PC-9 (cell line): ENCODE data around the gene OR10X1. TPM values are rescaled to one million over a fixed set of nuclear protein-coding genes. Genes with fewer than 3 reads are reported as not detected.

Source experiments
- BruUV-seq: library from RNA; stranded (reverse); fragments of 400-500 nt; replicated peaks from 2 replicates; lab custom pipeline; 2021; lab: Mats Ljungman, UMichigan
- CTCF ChIA-PET: fragments of 300-600 bp; sonication (Branson Sonifier 250); formaldehyde crosslinking; loops from one replicate; lab custom pipeline; 2022; ENCODE audit warnings: antibody characterized with exemption; lab: Charles Lee
- POLR2A ChIA-PET: fragments of 300-600 bp; sonication (Branson Sonifier 250); formaldehyde crosslinking; loops from one replicate; lab custom pipeline; 2022; ENCODE audit warnings: antibody characterized with exemption; ENCODE audit not compliant: unreplicated experiment; lab: Charles Lee
- DNase-seq, 2 experiments: peaks; one replicate each; pipeline versions ENCODE4 v3.0.0 to v3.0.0-alpha.2; 2015 to 2022; ENCODE audit warnings: mixed read lengths in 1 of 2
- H2AFZ ChIP-seq: fragments of 200-600 bp; sonication (generic); 2 replicates; pipeline ENCODE4 v1.8.1; 2017; ENCODE audit warnings: antibody characterized with exemption
- H3F3A ChIP-seq: fragments of 200-600 bp; sonication (generic); 2 replicates; pipeline ENCODE4 v1.8.1; 2017; ENCODE audit warnings: antibody characterized with exemption, mild to moderate bottlenecking, low read depth; ENCODE audit not compliant: insufficient read depth
- H3K27ac ChIP-seq: fragments of 200-600 bp; sonication (generic); 2 replicates; pipeline ENCODE4 v1.6.1; 2016; ENCODE audit warnings: mixed run types
- H3K27me3 ChIP-seq: fragments of 200-600 bp; sonication (generic); 2 replicates; pipeline ENCODE4 v1.6.1; 2016; ENCODE audit warnings: low read depth, mixed run types; ENCODE audit not compliant: insufficient read depth
- H3K36me3 ChIP-seq: fragments of 200-600 bp; sonication (generic); 2 replicates; pipeline ENCODE4 v1.6.1; 2016; ENCODE audit warnings: low read depth, mixed run types
- H3K4me1 ChIP-seq: fragments of 200-600 bp; sonication (generic); replicated peaks from 2 replicates; pipeline ENCODE4 v1.6.1; 2016; ENCODE audit warnings: mixed run types; ENCODE audit not compliant: insufficient read depth
- H3K4me2 ChIP-seq: fragments of 200-600 bp; sonication (generic); 2 replicates; pipeline ENCODE4 v1.6.1; 2017; ENCODE audit warnings: mixed run types
- H3K4me3 ChIP-seq: fragments of 200-600 bp; sonication (generic); 2 replicates; pipeline ENCODE4 v1.6.1; 2016; ENCODE audit warnings: mixed run types
- H3K79me2 ChIP-seq: fragments of 200-600 bp; sonication (generic); 2 replicates; pipeline ENCODE4 v1.6.1; 2017; ENCODE audit warnings: low read depth, mixed run types
- H3K9me2 ChIP-seq: fragments of 200-600 bp; sonication (generic); 2 replicates; pipeline ENCODE4 v1.8.1; 2017; ENCODE audit warnings: mild to moderate bottlenecking; ENCODE audit not compliant: insufficient read depth
- H3K9me3 ChIP-seq: fragments of 200-600 bp; sonication (generic); 2 replicates; pipeline ENCODE4 v1.8.1; 2016; ENCODE audit warnings: low read depth; ENCODE audit not compliant: insufficient read depth
- H4K20me1 ChIP-seq: fragments of 200-600 bp; sonication (generic); 2 replicates; pipeline ENCODE4 v1.8.1; 2017; ENCODE audit not compliant: insufficient read depth
- EZH2 ChIP-seq: fragments of 200-600 bp; sonication (generic); IDR thresholded peaks from 2 replicates; pipeline ENCODE4 v1.8.0; 2017; ENCODE audit warnings: antibody characterized with exemption, low read depth
- intact Hi-C: fragments of 100-400 bp; cut with micrococcal nuclease; formaldehyde crosslinking; loops from one replicate; pipeline ENCODE4 v1.10.0; 2022; ENCODE audit not compliant: unreplicated experiment
- total RNA-seq: library from RNA; stranded (reverse); gene quantifications from 2 replicates; pipeline ENCODE4 v1.2.3, GENCODE V29; 2021
- TF ChIP-seq, protein P1 (sequence below): fragments of 200-600 bp; sonication (generic); conservative IDR thresholded peaks from 2 replicates; pipeline ENCODE4 v1.6.1; 2017; ENCODE audit warnings: mixed run types, antibody characterized with exemption, mild to moderate bottlenecking, moderate library complexity

Gene OR10X1
- total RNA-seq, 1 experiment from 2014 or later = not detected

DNA sequence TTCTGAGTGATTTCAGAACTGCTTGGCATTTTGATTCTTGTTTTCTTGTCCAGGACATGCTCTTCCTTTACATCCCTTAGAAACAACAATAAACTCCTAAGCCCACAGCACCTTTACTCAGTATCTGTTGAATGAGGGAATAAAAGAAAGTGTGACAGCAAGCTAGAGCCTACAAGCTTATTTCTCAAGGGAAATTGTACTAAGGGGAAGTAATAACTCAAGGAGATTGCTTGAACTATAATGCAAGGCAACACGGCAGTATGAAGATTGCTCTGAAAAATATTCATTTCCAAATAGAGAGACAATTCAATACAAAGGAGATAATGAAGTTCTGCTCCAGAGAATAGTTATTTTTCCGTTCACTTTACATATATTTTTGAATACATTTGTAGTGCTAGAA, 15.8 kb downstream of the OR10X1 start:
- no peak overlapping the region for H3K27ac ChIP-seq
- no peaks in the 10 kb centered on the region for H4K20me1 ChIP-seq
- H3K79me2 ChIP-seq = no peaks in the 10 kb centered on the region
- no peak for DNase-seq
- H3K9me3 ChIP-seq = no peaks in the 10 kb centered on the region
- no peak overlapping the region for H3K4me3 ChIP-seq
- no TSS peak for BruUV-seq
- ChIA-PET POLR2A (no interaction called here), CTCF (no interaction called here)
- TF ChIP-seq, protein P1, sequence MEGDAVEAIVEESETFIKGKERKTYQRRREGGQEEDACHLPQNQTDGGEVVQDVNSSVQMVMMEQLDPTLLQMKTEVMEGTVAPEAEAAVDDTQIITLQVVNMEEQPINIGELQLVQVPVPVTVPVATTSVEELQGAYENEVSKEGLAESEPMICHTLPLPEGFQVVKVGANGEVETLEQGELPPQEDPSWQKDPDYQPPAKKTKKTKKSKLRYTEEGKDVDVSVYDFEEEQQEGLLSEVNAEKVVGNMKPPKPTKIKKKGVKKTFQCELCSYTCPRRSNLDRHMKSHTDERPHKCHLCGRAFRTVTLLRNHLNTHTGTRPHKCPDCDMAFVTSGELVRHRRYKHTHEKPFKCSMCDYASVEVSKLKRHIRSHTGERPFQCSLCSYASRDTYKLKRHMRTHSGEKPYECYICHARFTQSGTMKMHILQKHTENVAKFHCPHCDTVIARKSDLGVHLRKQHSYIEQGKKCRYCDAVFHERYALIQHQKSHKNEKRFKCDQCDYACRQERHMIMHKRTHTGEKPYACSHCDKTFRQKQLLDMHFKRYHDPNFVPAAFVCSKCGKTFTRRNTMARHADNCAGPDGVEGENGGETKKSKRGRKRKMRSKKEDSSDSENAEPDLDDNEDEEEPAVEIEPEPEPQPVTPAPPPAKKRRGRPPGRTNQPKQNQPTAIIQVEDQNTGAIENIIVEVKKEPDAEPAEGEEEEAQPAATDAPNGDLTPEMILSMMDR = no peak
- no peak for TF ChIP-seq EZH2
- H3F3A ChIP-seq = no peaks in the 10 kb centered on the region
- H3K4me2 ChIP-seq = no peak overlapping the region
- no peaks in the 10 kb centered on the region for H3K4me1 ChIP-seq
- H3K9me2 ChIP-seq = no peaks in the 10 kb centered on the region
- H3K36me3 ChIP-seq = no peaks in the 10 kb centered on the region
- intact Hi-C loops = no loop called here
- no peaks in the 10 kb centered on the region for H3K27me3 ChIP-seq
- no peak overlapping the region for H2AFZ ChIP-seq

DNA sequence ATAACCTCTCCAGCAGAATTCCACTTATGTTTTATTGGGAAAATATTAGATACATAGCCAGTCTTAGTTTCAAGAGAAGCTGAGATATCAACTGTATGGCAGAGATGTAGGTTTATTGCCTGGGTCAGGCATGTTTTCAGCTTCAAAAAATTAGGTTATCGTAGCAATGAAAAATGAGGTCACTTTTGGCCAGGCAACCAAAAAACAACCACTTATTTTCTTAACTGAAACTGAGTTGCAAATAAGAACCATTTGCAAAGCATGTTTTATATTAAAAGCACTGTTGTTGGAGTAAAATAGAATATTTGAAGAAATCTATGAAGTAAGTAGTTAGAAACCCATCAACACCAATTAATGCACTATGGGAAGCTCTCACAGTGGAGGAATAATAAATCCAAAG, 20.0 kb downstream of the OR10X1 start:
- Histone ChIP-seq H4K20me1 (no peaks in the 10 kb centered on the region), H3K4me3 (no peak overlapping the region), H3K36me3 (no peaks in the 10 kb centered on the region), H3F3A (no peaks in the 10 kb centered on the region), H3K4me1 (no peaks in the 10 kb centered on the region), H3K27me3 (no peaks in the 10 kb centered on the region; the same call in 1 of the 2 replicates), H3K4me2 (no peak overlapping the region), H2AFZ (no peak overlapping the region), H3K27ac (no peak overlapping the region), H3K9me3 (no peaks in the 10 kb centered on the region), H3K9me2 (no peaks in the 10 kb centered on the region), H3K79me2 (no peaks in the 10 kb centered on the region)
- CTCF ChIA-PET = no interaction called here
- intact Hi-C loops = no loop called here
- no TSS peak for BruUV-seq
- DNase-seq = no peak
- POLR2A ChIA-PET = no interaction called here
- no peak for TF ChIP-seq EZH2
- TF ChIP-seq, protein P1 = no peak

DNA sequence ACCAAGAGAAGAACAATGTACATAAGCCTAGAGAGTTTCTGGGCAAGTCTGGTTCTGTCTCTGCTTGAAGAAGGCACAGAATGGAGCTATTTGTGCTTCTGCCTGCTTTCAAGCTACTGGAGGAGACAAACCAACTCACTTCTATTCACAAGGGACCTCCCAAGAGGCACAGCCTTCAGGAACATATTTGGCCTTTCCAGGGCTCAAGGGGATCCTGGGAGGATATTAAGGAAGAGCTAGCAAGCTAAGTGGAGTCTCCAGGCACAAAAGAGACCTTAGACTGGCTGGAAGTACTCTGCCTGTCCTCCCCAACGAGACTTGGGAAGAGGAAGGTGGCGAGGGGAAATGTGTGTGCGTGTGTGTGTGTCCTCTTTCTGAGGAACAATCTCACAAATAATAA, 25.3 kb downstream of the OR10X1 start, which contains the start of gene OR6Y1:
Gene OR6Y1 (minus strand): TSS at position 54 of the 400 bp plus-strand sequence. CDS start 6,300 bp downstream, outside the sequence.
- H3K9me3 ChIP-seq = no peaks in the 10 kb centered on the region
- no peaks in the 10 kb centered on the region for H3K36me3 ChIP-seq
- intact Hi-C loops = no loop called here
- CTCF ChIA-PET = no interaction called here
- H3K27ac ChIP-seq = no peak within 1 kb of the TSS
- no peak for TF ChIP-seq EZH2
- TF ChIP-seq, protein P1 = no peak
- no peak within 1 kb of the TSS for H3K4me3 ChIP-seq
- no peak for DNase-seq
- no peak within 1 kb of the TSS for H2AFZ ChIP-seq
- BruUV-seq = no TSS peak
- H3K4me2 ChIP-seq = no peak within 1 kb of the TSS
- no peaks in the 10 kb centered on the region for H3F3A ChIP-seq
- no peaks in the 10 kb centered on the region; the same call in 1 of the 2 replicates for H3K27me3 ChIP-seq
- H3K9me2 ChIP-seq = no peaks in the 10 kb centered on the region
- H4K20me1 ChIP-seq = no peaks in the 10 kb centered on the region
- POLR2A ChIA-PET = no interaction called here
- no peaks in the 10 kb centered on the region for H3K4me1 ChIP-seq
- H3K79me2 ChIP-seq = no peaks in the 10 kb centered on the region
